HUES64 (cell line): ENCODE data around the gene CEP43.

Source experiments
- H3K27ac ChIP-seq: 2 replicates; pipeline ENCODE4 v1.7.0; 2013; ENCODE audit warnings: low read depth, low read length, inconsistent platforms
- H3K27me3 ChIP-seq: 2 replicates; pipeline ENCODE4 v1.6.1; 2013; ENCODE audit warnings: mild to moderate bottlenecking, low read length; ENCODE audit not compliant: insufficient read depth
- H3K36me3 ChIP-seq: 2 replicates; pipeline ENCODE4 v1.6.1; 2013; ENCODE audit warnings: mild to moderate bottlenecking, low read length; ENCODE audit not compliant: insufficient read depth
- H3K4me1 ChIP-seq: 2 replicates; pipeline ENCODE4 v1.6.1; 2013; ENCODE audit warnings: mild to moderate bottlenecking, low read length, moderate library complexity; ENCODE audit not compliant: insufficient read depth
- H3K4me3 ChIP-seq: 2 replicates; pipeline ENCODE4 v1.5.1; 2013; ENCODE audit warnings: mild to moderate bottlenecking, low read length, moderate library complexity
- H3K9ac ChIP-seq: 2 replicates; pipeline ENCODE4 v1.6.1; 2013; ENCODE audit warnings: mild to moderate bottlenecking, low read depth, low read length
- H3K9me3 ChIP-seq: 2 replicates; pipeline ENCODE4 v1.6.1; 2013; ENCODE audit warnings: low read depth, low read length; ENCODE audit not compliant: insufficient read depth
- WGBS: fragments of 150-250, 120-280 bp; methylation state at CpG from one replicate; pipeline ENCODE4 v1.1.7; 2013; ENCODE audit warnings: missing lambda C conversion rate; 5-methylcytosine and 5-hydroxymethylcytosine counted together

CEP43 gene

DNA sequence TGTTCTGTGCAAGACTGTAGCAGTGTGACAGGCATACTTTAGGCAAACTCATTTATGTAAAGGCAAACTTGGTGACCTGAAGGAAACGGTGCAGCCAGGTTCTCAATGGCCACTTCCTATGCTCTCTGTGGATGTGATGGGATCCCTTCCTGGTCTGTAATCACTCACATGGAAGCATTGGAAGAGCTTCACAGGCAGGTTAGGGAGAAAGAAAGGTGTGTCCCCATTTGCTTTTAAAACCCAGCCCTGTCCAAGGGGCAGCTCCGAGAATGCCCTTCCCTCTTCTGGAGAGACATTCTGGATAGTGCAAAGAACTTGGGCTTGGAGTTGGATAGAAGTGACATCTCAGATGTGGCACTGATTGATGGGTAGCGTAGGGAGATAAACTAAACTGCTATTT is 28.1 kb downstream of the CEP43 start:
- Histone ChIP-seq H3K27me3 (no peaks in the 10 kb centered on the region), H3K9me3 (no peaks in the 10 kb centered on the region), H3K4me1 (peaks cover 9% of the 10 kb centered on the region; the same call in 1 of the 2 replicates), H3K9ac (no peak overlapping the region), H3K4me3 (no peak overlapping the region), H3K36me3 (peaks cover 99% of the 10 kb centered on the region), H3K27ac (no peak overlapping the region)
- 93% methylated on average over 3 of the region's 3 CpGs for WGBS

DNA sequence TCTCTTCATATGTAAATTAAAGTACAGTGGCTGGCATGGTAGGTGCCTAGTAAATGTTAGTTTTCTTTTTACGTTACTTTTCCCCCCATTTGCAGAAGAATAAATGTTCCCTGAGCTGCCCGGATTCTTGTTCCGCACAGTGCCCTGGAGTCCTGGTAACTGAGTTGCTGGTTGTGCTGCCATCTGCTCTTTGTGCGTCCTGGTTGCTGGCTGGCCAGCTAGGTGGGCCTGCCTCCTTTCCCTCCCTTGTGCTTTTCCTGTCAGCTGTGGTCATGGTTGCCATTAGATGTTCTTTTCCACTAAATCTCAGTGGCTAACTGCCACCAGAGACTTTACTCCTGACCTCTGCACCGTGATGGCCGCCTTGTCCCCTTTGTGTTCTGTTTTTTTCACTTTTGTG is 28.6 kb downstream of the CEP43 start:
- Histone ChIP-seq H3K36me3 (peaks cover 99% of the 10 kb centered on the region), H3K27ac (no peak overlapping the region), H3K9me3 (no peaks in the 10 kb centered on the region), H3K4me1 (peaks cover 9% of the 10 kb centered on the region; the same call in 1 of the 2 replicates), H3K4me3 (no peak overlapping the region), H3K9ac (no peak overlapping the region), H3K27me3 (no peaks in the 10 kb centered on the region)
- 85% methylated on average over 6 of the region's 6 CpGs for WGBS

DNA sequence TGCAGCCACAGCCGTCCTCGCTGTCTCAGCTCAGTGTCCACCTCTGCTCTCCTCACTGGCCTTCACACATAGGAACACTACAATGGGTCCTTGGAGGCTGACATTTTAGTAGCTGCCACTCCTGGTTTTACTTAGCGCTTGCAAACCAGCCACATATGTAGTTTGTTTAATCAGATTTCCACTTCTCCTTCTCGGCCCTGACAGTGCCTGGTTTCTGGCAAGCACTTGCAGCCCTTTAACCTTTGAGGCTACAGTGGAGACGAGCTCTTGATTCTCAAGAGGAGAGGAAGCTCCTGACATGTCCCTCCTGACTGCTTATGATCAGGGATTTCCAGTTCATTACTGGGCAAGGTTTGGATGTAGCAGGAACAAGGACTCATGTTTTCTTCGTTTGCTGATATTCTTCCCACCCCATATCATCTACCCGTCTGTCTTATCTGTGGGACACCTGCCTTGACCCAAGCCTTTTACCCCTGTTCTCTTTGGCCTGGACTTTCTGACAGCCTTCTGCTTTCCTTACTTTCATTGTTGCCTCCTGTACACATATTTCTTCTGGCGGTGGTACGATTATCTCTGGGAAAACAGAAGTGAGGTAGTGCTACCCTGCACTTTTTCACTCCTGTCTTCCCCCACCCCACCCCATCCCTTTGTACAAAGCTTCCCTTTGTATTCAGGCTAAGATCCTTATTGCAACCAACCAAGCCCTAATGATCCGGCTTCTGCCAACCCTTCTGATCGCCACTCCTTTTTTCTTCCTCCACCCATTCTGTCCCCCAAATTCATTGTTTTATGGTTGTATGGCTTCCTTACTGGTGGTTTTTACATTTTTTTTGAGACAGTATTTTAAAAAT is 31.2 kb downstream of the CEP43 start:
- 95% methylated on average over 11 of the region's 11 CpGs for WGBS
- Histone ChIP-seq H3K9ac (no peak overlapping the region), H3K27me3 (no peaks in the 10 kb centered on the region), H3K4me1 (peaks cover 9% of the 10 kb centered on the region; the same call in 1 of the 2 replicates), H3K27ac (no peak overlapping the region), H3K9me3 (no peaks in the 10 kb centered on the region), H3K4me3 (no peak overlapping the region), H3K36me3 (peaks cover 99% of the 10 kb centered on the region)

- H3K9me3 ChIP-seq, result no peaks in the 10 kb centered on the region
- peaks cover 9% of the 10 kb centered on the region; the same call in 1 of the 2 replicates for H3K4me1 ChIP-seq
- H3K4me3 ChIP-seq, result no peak overlapping the region
- no peak overlapping the region for H3K27ac ChIP-seq
- H3K27me3 ChIP-seq, result no peaks in the 10 kb centered on the region
- H3K36me3 ChIP-seq, result peaks cover 99% of the 10 kb centered on the region
- WGBS, result 97% methylated on average over 6 of the region's 6 CpGs
- no peak overlapping the region for H3K9ac ChIP-seq
Measured at GRCh38 chr6:167031082-167031709, 32.0 kb downstream of the CEP43 start.

DNA sequence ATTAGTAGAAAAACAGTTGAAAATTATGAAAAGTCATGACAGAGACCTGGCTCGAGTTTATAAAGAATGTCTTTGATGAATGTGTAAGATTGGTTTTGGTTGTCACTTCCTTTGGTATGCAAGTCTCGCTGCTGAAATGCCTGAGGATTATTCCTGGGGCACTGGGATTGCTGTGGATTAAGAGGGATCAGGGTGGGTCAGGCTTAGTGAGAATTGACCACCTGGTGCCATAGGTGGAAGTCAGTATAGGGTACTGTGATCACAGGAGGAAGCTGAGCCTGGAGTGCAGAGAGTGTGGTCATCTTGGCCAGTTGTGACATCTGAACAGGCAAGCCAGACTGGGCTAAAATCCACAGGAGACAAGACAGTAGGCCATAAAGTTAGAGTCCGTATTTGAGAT is 34.9 kb downstream of the CEP43 start:
- H3K27ac ChIP-seq, result no peak overlapping the region
- H3K9ac ChIP-seq, result no peak overlapping the region
- H3K27me3 ChIP-seq, result no peaks in the 10 kb centered on the region
- peaks cover 98% of the 10 kb centered on the region for H3K36me3 ChIP-seq
- H3K4me3 ChIP-seq, result no peak overlapping the region
- 93% methylated on average over 3 of the region's 3 CpGs for WGBS
- H3K9me3 ChIP-seq, result no peaks in the 10 kb centered on the region
- H3K4me1 ChIP-seq, result no peaks in the 10 kb centered on the region

GRCh38 chr6:167037762-167038161 is 38.6 kb downstream of the CEP43 start:
- no peaks in the 10 kb centered on the region for H3K4me1 ChIP-seq
- peaks cover 93% of the 10 kb centered on the region for H3K36me3 ChIP-seq
- H3K27me3 ChIP-seq, result no peaks in the 10 kb centered on the region
- WGBS, result 85% methylated on average over 2 of the region's 3 CpGs
- no peak overlapping the region for H3K27ac ChIP-seq
- no peaks in the 10 kb centered on the region for H3K9me3 ChIP-seq
- H3K9ac ChIP-seq, result no peak overlapping the region
- H3K4me3 ChIP-seq, result no peak overlapping the region

- Histone ChIP-seq H3K4me1 (no peaks in the 10 kb centered on the region), H3K9ac (no peak overlapping the region), H3K27ac (no peak overlapping the region), H3K9me3 (no peaks in the 10 kb centered on the region), H3K4me3 (no peak overlapping the region), H3K36me3 (peaks cover 40% of the 10 kb centered on the region), H3K27me3 (no peaks in the 10 kb centered on the region)
- WGBS, result 90% methylated on average over 9 of the region's 10 CpGs
Measured at GRCh38 chr6:167044696-167045095, 45.5 kb downstream of the CEP43 start.

GRCh38 chr6:167045828-167046580 is 46.8 kb downstream of the CEP43 start:
- H3K9me3 ChIP-seq, result no peaks in the 10 kb centered on the region
- no peaks in the 10 kb centered on the region for H3K27me3 ChIP-seq
- H3K4me3 ChIP-seq, result no peak overlapping the region
- WGBS, result 89% methylated on average over 4 of the region's 6 CpGs
- peaks cover 27% of the 10 kb centered on the region for H3K36me3 ChIP-seq
- H3K9ac ChIP-seq, result no peak overlapping the region
- no peak overlapping the region for H3K27ac ChIP-seq
- H3K4me1 ChIP-seq, result no peaks in the 10 kb centered on the region

GRCh38 chr6:167046861-167047495 is 47.8 kb downstream of the CEP43 start:
- 83% methylated on average over 8 of the region's 8 CpGs for WGBS
- H3K9ac ChIP-seq, result no peak overlapping the region
- no peaks in the 10 kb centered on the region for H3K27me3 ChIP-seq
- no peaks in the 10 kb centered on the region for H3K9me3 ChIP-seq
- H3K4me1 ChIP-seq, result no peaks in the 10 kb centered on the region
- no peak overlapping the region for H3K4me3 ChIP-seq
- no peak overlapping the region for H3K27ac ChIP-seq
- H3K36me3 ChIP-seq, result peaks cover 17% of the 10 kb centered on the region

- no peaks in the 10 kb centered on the region for H3K27me3 ChIP-seq
- WGBS, result 95% methylated on average over 10 of the region's 10 CpGs
- peaks cover 15% of the 10 kb centered on the region for H3K36me3 ChIP-seq
- H3K4me1 ChIP-seq, result no peaks in the 10 kb centered on the region
- H3K9ac ChIP-seq, result no peak overlapping the region
- H3K4me3 ChIP-seq, result no peak overlapping the region
- no peaks in the 10 kb centered on the region for H3K9me3 ChIP-seq
- H3K27ac ChIP-seq, result no peak overlapping the region
Measured at GRCh38 chr6:167047554-167047953, 48.4 kb downstream of the CEP43 start.
